HEK293 (cell line): ENCODE measurements around the gene CTDSPL2.
"Not testable (repeated sequence)": the region's sequence is repeated elsewhere in the genome, so short reads cannot be mapped to it uniquely, and the experiment has no call there.

Experiments
- CTCF ChIA-PET: fragments of 350-600 bp; formaldehyde crosslinking; extraction: SDS; loops from one replicate; lab custom pipeline; 2021; ENCODE audit warnings: antibody characterized with exemption; lab: Yijun Ruan, JAX
- POLR2A ChIA-PET: fragments of 300-600 bp; formaldehyde crosslinking; extraction: SDS; loops from one replicate; lab custom pipeline; 2020; ENCODE audit warnings: antibody characterized with exemption, inconsistent platforms; lab: Yijun Ruan, JAX
- H3K27ac ChIP-seq: fragments of 200-500 bp; sonication (Bioruptor generic); 2 replicates; pipeline ENCODE4 v1.5.1; 2014; ENCODE audit warnings: low read depth, low read length, control low read depth, inconsistent platforms; ENCODE audit errors: extremely low read depth
- H3K36me3 ChIP-seq, 2 experiments: fragments of 200-500 bp in 1 of 2; sonication (Bioruptor generic) in 1 of 2; 1 replicate in 1 of 2; 2 replicates in 1 of 2; pipeline ENCODE4 v1.5.1; 2014 to 2017; ENCODE audit warnings: inconsistent platforms in 2 of 2, low read length in 2 of 2; ENCODE audit not compliant: control insufficient read depth in 2 of 2, insufficient read depth in 1 of 2
- H3K4me1 ChIP-seq: fragments of 200-500 bp; sonication (Bioruptor generic); 2 replicates; pipeline ENCODE4 v1.5.1; 2014; ENCODE audit warnings: mild to moderate bottlenecking, low read length, inconsistent platforms; ENCODE audit not compliant: control insufficient read depth, insufficient read depth
- H3K4me3 ChIP-seq: 2 replicates; pipeline ENCODE4 v1.5.1; 2011; ENCODE audit warnings: low read depth, mild to moderate bottlenecking, control low read depth, low read length, moderate library complexity
- H3K9me3 ChIP-seq: fragments of 200-500 bp; sonication (Bioruptor generic); 2 replicates; pipeline ENCODE4 v1.5.1; 2014; ENCODE audit warnings: low read depth, low read length, inconsistent platforms; ENCODE audit not compliant: control insufficient read depth, insufficient read depth
- AEBP2 ChIP-seq: fragments of 450-650 bp; formaldehyde crosslinking; IDR thresholded peaks from 2 replicates; pipeline ENCODE4 v1.5.1; 2016; ENCODE audit warnings: missing biosample characterization, missing genetic modification characterization, borderline replicate concordance
- EGR2 ChIP-seq: fragments of 450-650 bp; formaldehyde crosslinking; IDR thresholded peaks from 2 replicates; pipeline ENCODE4 v1.5.1; 2016; ENCODE audit warnings: low read depth, missing biosample characterization, missing genetic modification characterization
- FEZF1 ChIP-seq: fragments of 450-650 bp; formaldehyde crosslinking; IDR thresholded peaks from 2 replicates; pipeline ENCODE4 v1.5.1; 2016; ENCODE audit warnings: missing biosample characterization, missing genetic modification characterization
- GLI2 ChIP-seq: fragments of 450-650 bp; formaldehyde crosslinking; IDR thresholded peaks from 2 replicates; pipeline ENCODE4; 2017; ENCODE audit warnings: missing biosample characterization, missing genetic modification characterization, low read depth, borderline replicate concordance
- HOXD13 ChIP-seq: sonication (generic); formaldehyde crosslinking; IDR thresholded peaks from 2 replicates; pipeline ENCODE4 v1.8.0; 2022; ENCODE audit warnings: missing genetic modification reagents, borderline replicate concordance
- KLF7 ChIP-seq: fragments of 450-650 bp; formaldehyde crosslinking; IDR thresholded peaks from 2 replicates; pipeline ENCODE4 v1.5.1; 2016; ENCODE audit warnings: missing biosample characterization, missing genetic modification characterization, borderline replicate concordance
- MYNN ChIP-seq: fragments of 450-650 bp; formaldehyde crosslinking; IDR thresholded peaks from 2 replicates; pipeline ENCODE4 v1.5.1; 2016; ENCODE audit warnings: missing biosample characterization, missing genetic modification characterization, borderline replicate concordance
- REPIN1 ChIP-seq: fragments of 450-650 bp; formaldehyde crosslinking; IDR thresholded peaks from 2 replicates; pipeline ENCODE4 v1.5.1; 2017; ENCODE audit warnings: missing biosample characterization, missing genetic modification characterization, low read depth
- SCRT2 ChIP-seq: fragments of 450-650 bp; formaldehyde crosslinking; IDR thresholded peaks from 2 replicates; pipeline ENCODE4 v1.5.1; 2016; ENCODE audit warnings: missing biosample characterization, missing genetic modification characterization
- YY1 ChIP-seq: fragments of 450-650 bp; formaldehyde crosslinking; IDR thresholded peaks from 2 replicates; pipeline ENCODE4 v1.5.1; 2018; ENCODE audit warnings: missing biosample characterization, missing genetic modification characterization
- ZFHX2 ChIP-seq: fragments of 450-650 bp; formaldehyde crosslinking; conservative IDR thresholded peaks from 2 replicates; pipeline ENCODE4 v1.5.1; 2016; ENCODE audit warnings: missing biosample characterization, missing genetic modification characterization
- ZNF157 ChIP-seq: fragments of 450-650 bp; formaldehyde crosslinking; IDR thresholded peaks from 2 replicates; pipeline ENCODE4 v1.5.1; 2016; ENCODE audit warnings: missing biosample characterization, missing genetic modification characterization
- ZNF24 ChIP-seq: fragments of 450-650 bp; formaldehyde crosslinking; IDR thresholded peaks from 2 replicates; pipeline ENCODE4 v1.5.1; 2016; ENCODE audit warnings: missing biosample characterization, missing genetic modification characterization
- ZNF404 ChIP-seq: fragments of 450-650 bp; formaldehyde crosslinking; IDR thresholded peaks from 2 replicates; pipeline ENCODE4 v1.5.1; 2017; ENCODE audit warnings: missing biosample characterization, missing genetic modification characterization
- ZNF473 ChIP-seq: fragments of 450-650 bp; formaldehyde crosslinking; IDR thresholded peaks from 2 replicates; pipeline ENCODE4 v1.5.1; 2017; ENCODE audit warnings: missing biosample characterization, missing genetic modification characterization
- ZNF501 ChIP-seq: fragments of 450-650 bp; formaldehyde crosslinking; IDR thresholded peaks from 2 replicates; pipeline ENCODE4 v1.5.1; 2016; ENCODE audit warnings: missing biosample characterization, missing genetic modification characterization
- ZNF561 ChIP-seq: fragments of 450-650 bp; IDR thresholded peaks from 2 replicates; pipeline ENCODE4 v1.5.1; 2018; ENCODE audit warnings: missing biosample characterization, missing genetic modification characterization, borderline replicate concordance
- ZNF747 ChIP-seq: fragments of 450-650 bp; formaldehyde crosslinking; IDR thresholded peaks from 2 replicates; pipeline ENCODE4 v1.5.1; 2016; ENCODE audit warnings: missing biosample characterization, missing genetic modification characterization
- ZSCAN30 ChIP-seq: fragments of 450-650 bp; IDR thresholded peaks from 2 replicates; pipeline ENCODE4 v1.5.1; 2018; ENCODE audit warnings: missing biosample characterization, mild to moderate bottlenecking, missing genetic modification characterization, moderate library complexity
- TF ChIP-seq, protein P1 (sequence below): fragments of 450-650 bp; formaldehyde crosslinking; IDR thresholded peaks from 2 replicates; pipeline ENCODE4 v1.5.1; 2016; ENCODE audit warnings: missing biosample characterization, missing genetic modification characterization, borderline replicate concordance

Gene CTDSPL2

DNA sequence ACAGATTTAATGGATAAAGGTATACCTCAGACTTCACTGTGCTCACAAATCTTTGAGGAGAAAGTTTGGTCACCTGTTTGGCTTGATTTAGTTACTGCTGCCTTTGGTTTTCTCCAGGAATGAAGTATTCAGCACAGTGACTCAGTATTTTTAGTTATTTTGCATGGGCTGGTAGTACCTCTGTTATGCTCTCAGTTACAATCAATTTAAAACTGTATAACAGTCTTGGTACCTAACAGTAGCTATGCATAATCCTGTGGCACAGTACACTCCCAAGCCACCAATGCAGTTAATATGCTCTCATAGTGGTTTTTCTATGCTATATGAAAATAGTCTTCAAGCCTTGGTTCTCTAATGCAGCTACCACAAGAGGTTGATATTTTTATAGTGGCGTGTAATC is 97.6 kb downstream of the CTDSPL2 start (continued):
- TF ChIP-seq MYNN (tag by site-specific recombination), result no peak
- no peak for TF ChIP-seq ZNF747 (tag by site-specific recombination)
- TF ChIP-seq ZNF157 (tag by site-specific recombination), result no peak
- TF ChIP-seq ZNF501 (tag by site-specific recombination), result no peak

DNA sequence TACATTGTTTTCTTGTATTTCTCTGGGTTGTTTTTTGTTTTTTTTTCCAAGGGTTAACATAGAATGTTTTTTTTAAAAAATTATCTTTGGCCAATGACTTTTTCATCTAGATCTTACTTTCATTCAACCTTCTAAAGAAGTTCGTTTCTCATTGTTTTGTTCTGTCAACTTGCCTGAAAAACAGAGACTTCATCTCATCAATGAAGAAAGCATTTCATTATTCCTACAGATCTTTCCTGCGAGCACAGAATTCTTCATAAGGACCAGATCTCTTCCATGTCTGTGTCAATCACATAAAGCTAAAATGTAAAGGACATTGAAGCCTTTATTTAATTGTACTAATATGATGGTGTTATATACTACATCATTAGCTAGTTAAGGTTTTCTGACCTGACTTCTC is 99.8 kb downstream of the CTDSPL2 start:
- H3K4me3 ChIP-seq, result no peak overlapping the region
- ChIA-PET CTCF (no interaction called here), POLR2A (no interaction called here)
- no peak for TF ChIP-seq ZNF24
- no peaks in the 10 kb centered on the region for H3K4me1 ChIP-seq
- no peaks in the 10 kb centered on the region for H3K9me3 ChIP-seq
- H3K36me3 ChIP-seq, result peaks cover 0 to 19% of the 10 kb centered on the region in 2 experiments
- H3K27ac ChIP-seq, result no peak overlapping the region

- peaks cover 0 to 5% of the 10 kb centered on the region in 2 experiments; a peak in 2 of 3 replicates for H3K36me3 ChIP-seq
- ChIA-PET POLR2A (interaction anchor here (0.9 kb wide), 1 partner anchor 110 kb away, joined by 3 read pairs; no protein-coding TSS in a partner anchor), CTCF (no interaction called here)
- no peak for TF ChIP-seq ZSCAN30 (tag by site-specific recombination)
- no peak overlapping the region for H3K27ac ChIP-seq
- no peaks in the 10 kb centered on the region for H3K9me3 ChIP-seq
- no peaks in the 10 kb centered on the region for H3K4me1 ChIP-seq
- H3K4me3 ChIP-seq, result no peak overlapping the region
Measured at GRCh38 chr15:44529864-44530604, 102.6 kb downstream of the CTDSPL2 start.

DNA sequence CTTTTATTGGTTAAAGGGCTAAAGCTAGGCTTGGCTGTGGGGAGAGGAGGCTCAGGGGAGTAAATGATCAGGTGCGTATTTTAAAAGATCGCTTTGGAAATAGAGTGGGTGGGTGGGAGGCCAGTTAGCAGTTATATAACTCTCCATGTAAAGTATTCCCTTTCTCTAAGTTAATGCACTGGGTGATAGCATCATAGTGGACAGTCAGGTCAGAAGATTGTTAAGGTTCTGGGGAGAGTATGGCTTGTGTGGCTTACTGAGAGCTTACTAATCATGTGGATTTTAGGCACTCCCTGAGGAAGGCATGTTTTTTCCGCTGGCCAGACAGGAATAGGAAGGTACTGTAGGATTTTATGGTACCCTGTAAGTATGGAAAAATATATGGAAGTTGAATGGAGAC is 103.2 kb downstream of the CTDSPL2 start:
- H3K4me3 ChIP-seq, result no peak overlapping the region
- H3K9me3 ChIP-seq, result no peaks in the 10 kb centered on the region
- no peak overlapping the region for H3K27ac ChIP-seq
- ChIA-PET POLR2A (interaction anchor here (0.9 kb wide), 1 partner anchor 111 kb away, joined by 3 read pairs; no protein-coding TSS in a partner anchor), CTCF (no interaction called here)
- no peak for TF ChIP-seq ZNF473 (tag by site-specific recombination)
- TF ChIP-seq HOXD13 (CRISPR knock-in tag), result no peak
- no peak for TF ChIP-seq GLI2
- no peak for TF ChIP-seq REPIN1 (tag by site-specific recombination)
- no peak for TF ChIP-seq SCRT2 (tag by site-specific recombination)
- TF ChIP-seq FEZF1, result no peak
- no peak for TF ChIP-seq AEBP2 (tag by site-specific recombination)
- TF ChIP-seq, protein P1, sequence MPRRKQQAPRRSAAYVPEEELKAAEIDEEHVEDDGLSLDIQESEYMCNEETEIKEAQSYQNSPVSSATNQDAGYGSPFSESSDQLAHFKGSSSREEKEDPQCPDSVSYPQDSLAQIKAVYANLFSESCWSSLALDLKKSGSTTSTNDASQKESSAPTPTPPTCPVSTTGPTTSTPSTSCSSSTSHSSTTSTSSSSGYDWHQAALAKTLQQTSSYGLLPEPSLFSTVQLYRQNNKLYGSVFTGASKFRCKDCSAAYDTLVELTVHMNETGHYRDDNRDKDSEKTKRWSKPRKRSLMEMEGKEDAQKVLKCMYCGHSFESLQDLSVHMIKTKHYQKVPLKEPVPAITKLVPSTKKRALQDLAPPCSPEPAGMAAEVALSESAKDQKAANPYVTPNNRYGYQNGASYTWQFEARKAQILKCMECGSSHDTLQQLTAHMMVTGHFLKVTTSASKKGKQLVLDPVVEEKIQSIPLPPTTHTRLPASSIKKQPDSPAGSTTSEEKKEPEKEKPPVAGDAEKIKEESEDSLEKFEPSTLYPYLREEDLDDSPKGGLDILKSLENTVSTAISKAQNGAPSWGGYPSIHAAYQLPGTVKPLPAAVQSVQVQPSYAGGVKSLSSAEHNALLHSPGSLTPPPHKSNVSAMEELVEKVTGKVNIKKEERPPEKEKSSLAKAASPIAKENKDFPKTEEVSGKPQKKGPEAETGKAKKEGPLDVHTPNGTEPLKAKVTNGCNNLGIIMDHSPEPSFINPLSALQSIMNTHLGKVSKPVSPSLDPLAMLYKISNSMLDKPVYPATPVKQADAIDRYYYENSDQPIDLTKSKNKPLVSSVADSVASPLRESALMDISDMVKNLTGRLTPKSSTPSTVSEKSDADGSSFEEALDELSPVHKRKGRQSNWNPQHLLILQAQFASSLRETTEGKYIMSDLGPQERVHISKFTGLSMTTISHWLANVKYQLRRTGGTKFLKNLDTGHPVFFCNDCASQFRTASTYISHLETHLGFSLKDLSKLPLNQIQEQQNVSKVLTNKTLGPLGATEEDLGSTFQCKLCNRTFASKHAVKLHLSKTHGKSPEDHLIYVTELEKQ (tag by site-specific recombination), result no peak
- no peak for TF ChIP-seq ZNF561 (tag by site-specific recombination)
- no peak for TF ChIP-seq KLF7 (tag by site-specific recombination)
- TF ChIP-seq EGR2 (tag by site-specific recombination), result no peak
- TF ChIP-seq ZNF404 (tag by site-specific recombination), result no peak
- no peak for TF ChIP-seq YY1 (tag by site-specific recombination)
- no peak for TF ChIP-seq ZFHX2 (tag by site-specific recombination)
- H3K36me3 ChIP-seq, result peaks cover 0 to 4% of the 10 kb centered on the region in 2 experiments; a peak in 2 of 3 replicates
- no peaks in the 10 kb centered on the region for H3K4me1 ChIP-seq

DNA sequence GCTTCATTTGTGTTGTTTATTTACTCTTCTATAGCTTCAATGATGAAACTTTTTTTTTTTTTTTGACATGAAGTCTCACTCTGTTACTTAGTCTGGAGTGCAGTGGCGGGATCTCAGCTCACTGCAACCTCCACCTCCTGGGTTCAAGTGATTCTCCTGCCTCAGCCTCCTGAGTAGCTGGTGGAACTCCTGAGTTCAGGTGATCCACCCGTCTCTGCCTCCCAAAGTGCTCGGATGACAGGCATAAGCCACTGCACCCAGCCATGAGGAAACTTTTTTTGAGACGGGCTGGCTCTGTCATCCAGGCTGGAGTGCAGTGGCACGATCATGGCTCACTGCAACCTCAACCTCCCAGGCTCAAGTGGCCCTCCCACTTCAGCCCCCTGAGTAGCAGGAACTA is 104.8 kb downstream of the CTDSPL2 start:
- H3K36me3 ChIP-seq, H3K4me3 ChIP-seq, POLR2A ChIA-PET, H3K4me1 ChIP-seq, H3K27ac ChIP-seq, H3K9me3 ChIP-seq: not testable (repeated sequence)
- CTCF ChIA-PET, result interaction anchor here (0.8 kb wide), 1 partner anchor 15 kb away, joined by 4 read pairs; no protein-coding TSS in a partner anchor
